Lung (tissue), 12 donors: Measurements from ENCODE around the gene DNER. TPM values are rescaled to one million over a fixed set of nuclear protein-coding genes. Genes with fewer than 3 reads are reported as not detected.
A peak's percentile ranks its signal among the peaks of the same experiment; 100 is the strongest.

Source experiments
- ATAC-seq: fragments of 200-7000 bp; cut with Tn5 transposase; one replicate; pipeline ENCODE4 v1.9.1; 2020; ENCODE audit warnings: moderate number of reproducible peaks; ENCODE audit not compliant: insufficient read depth, low FRiP score
- DNase-seq, 3 donors: peaks; one replicate each; pipeline ENCODE4 v3.0.0-alpha.2; 2013 to 2017
- H3K27ac ChIP-seq, 2 donors: one replicate each; pipeline ENCODE4 v1.5.1; 2013; ENCODE audit warnings: mild to moderate bottlenecking in 2 of 2, moderate library complexity in 2 of 2, control low read depth in 1 of 2, inconsistent platforms in 1 of 2, low read depth in 1 of 2, low read length in 1 of 2
- H3K27me3 ChIP-seq, 3 donors: one replicate each; pipeline ENCODE4 v1.5.1; 2013; ENCODE audit warnings: low read length in 2 of 3; ENCODE audit not compliant: control insufficient read depth in 3 of 3, insufficient read depth in 3 of 3
- H3K36me3 ChIP-seq, 4 donors: one replicate each; pipeline ENCODE4 v1.5.1; 2013; ENCODE audit warnings: low read length in 4 of 4, mild to moderate bottlenecking in 1 of 4, moderate library complexity in 1 of 4; ENCODE audit not compliant: control insufficient read depth in 4 of 4, insufficient read depth in 4 of 4
- H3K4me1 ChIP-seq, 5 donors: one replicate each; pipeline ENCODE4 v1.5.1; 2013; ENCODE audit warnings: low read length in 5 of 5, mild to moderate bottlenecking in 2 of 5, moderate library complexity in 1 of 5; ENCODE audit not compliant: control insufficient read depth in 5 of 5, insufficient read depth in 5 of 5
- H3K4me3 ChIP-seq: one replicate; pipeline ENCODE4 v1.5.1; 2013; ENCODE audit warnings: mild to moderate bottlenecking, control low read depth, moderate library complexity
- H3K9ac ChIP-seq, 2 donors: one replicate each; pipeline ENCODE4 v1.5.1; 2013; ENCODE audit warnings: low read length in 2 of 2, control low read depth in 1 of 2; ENCODE audit not compliant: insufficient read depth in 1 of 2
- H3K9me3 ChIP-seq, 4 donors: one replicate each; pipeline ENCODE4 v1.5.1; 2013; ENCODE audit warnings: low read length in 3 of 4, mild to moderate bottlenecking in 1 of 4, moderate library complexity in 1 of 4; ENCODE audit not compliant: control insufficient read depth in 4 of 4, insufficient read depth in 3 of 4
- CTCF ChIP-seq: IDR thresholded peaks from 2 replicates; pipeline ENCODE4 v1.5.1; 2012; ENCODE audit warnings: mild to moderate bottlenecking; ENCODE audit errors: control extremely low read depth, extremely low read depth
- WGBS, 2 donors: extraction: QIAGEN DNeasy Blood & Tissue Kit; methylation state at CpG; one replicate each; pipeline ENCODE4 v1.1.7; 2013; 5-methylcytosine and 5-hydroxymethylcytosine counted together
- polyA plus RNA-seq, 2 donors: library from polyadenylated mRNA; stranded (reverse); fragments of 200-250 nt; gene quantifications; one replicate each; pipeline ENCODE4 v1.2.1, GENCODE V29; 2013
- total RNA-seq, 2 donors: library from RNA; depleted of rRNA in 1 of 2; stranded (reverse); fragments of >200 nt in 1 of 2; gene quantifications; one replicate each; pipeline ENCODE4 v1.2.1, GENCODE V29; 2014 to 2021
- donor health status: control.
- donor health status: control.
- donor health status: Bipolar disorder and iron deficiency.
- donor health status: healthy.
- donor health status: DM: yes; HTN: yes; CAD: no.

Gene DNER
- total and polyA plus RNA-seq, 4 donors: 0.63 to 5.8 (median 3.3) TPM

GRCh38 chr2:229434187-229434586, 280.2 kb downstream of the DNER start:
- H3K27ac ChIP-seq: no peak overlapping the region
- peaks cover 0 to 4% (median 0%) of the 10 kb centered on the region in 4 donors for H3K9me3 ChIP-seq
- H3K4me3 ChIP-seq: no peak overlapping the region
- ATAC-seq (no peak), DNase-seq (no peak)
- H3K4me1 ChIP-seq: no peaks in the 10 kb centered on the region
- TF ChIP-seq CTCF: no peak
- 69 to 91% methylated on average over 2 of the region's 2 CpGs for WGBS, 2 donors
- H3K36me3 ChIP-seq: no peaks in the 10 kb centered on the region
- H3K9ac ChIP-seq: no peak overlapping the region
- H3K27me3 ChIP-seq: no peaks in the 10 kb centered on the region

GRCh38 chr2:229433351-229433750, 281.0 kb downstream of the DNER start:
- no peak for ATAC-seq
- Histone ChIP-seq H3K27ac (no peak overlapping the region), H3K9ac (no peak overlapping the region), H3K4me1 (no peaks in the 10 kb centered on the region), H3K4me3 (no peak overlapping the region), H3K27me3 (no peaks in the 10 kb centered on the region), H3K9me3 (peaks cover 0 to 4% (median 0%) of the 10 kb centered on the region in 4 donors), H3K36me3 (no peaks in the 10 kb centered on the region)
- DNase-seq: no peak
- no peak for TF ChIP-seq CTCF
- 76 to 79% methylated on average over 5 of the region's 5 CpGs for WGBS, 2 donors

DNA sequence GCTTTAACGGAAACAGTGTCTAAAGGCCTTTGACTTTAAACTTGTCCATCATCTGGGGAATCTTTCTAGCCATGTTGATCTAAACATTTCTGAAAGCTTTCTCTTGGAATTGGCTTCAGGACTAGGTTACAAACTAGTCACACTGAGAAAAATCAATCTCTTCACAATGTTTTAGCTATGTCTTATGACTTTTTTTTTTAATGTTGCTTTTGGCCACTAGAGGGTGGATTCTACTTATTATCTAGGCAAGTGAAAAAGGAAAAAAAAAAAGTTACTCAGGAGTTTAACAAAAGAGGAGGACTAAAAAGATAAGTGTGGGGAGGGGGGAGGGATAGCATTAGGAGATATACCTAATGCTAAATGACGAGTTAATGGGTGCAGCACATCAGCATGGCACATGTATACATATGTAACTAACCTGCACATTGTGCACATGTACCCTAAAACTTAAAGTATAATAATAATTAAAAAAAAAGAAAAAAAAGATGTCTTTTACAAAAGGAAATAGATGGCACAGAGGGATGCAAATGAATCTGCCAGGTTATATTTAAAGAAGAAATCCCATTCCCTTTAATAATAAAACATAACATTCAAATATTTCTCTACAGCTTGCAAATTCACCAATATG, 282.9 kb downstream of the DNER start:
- Histone ChIP-seq H3K36me3 (no peaks in the 10 kb centered on the region), H3K27me3 (no peaks in the 10 kb centered on the region), H3K4me1 (peaks cover 0 to 3% (median 0%) of the 10 kb centered on the region in 5 donors), H3K9me3 (peaks cover 0 to 4% (median 0%) of the 10 kb centered on the region in 4 donors), H3K4me3 (no peak overlapping the region), H3K9ac (no peak overlapping the region), H3K27ac (no peak overlapping the region)
- 46 to 51% methylated on average over 2 of the region's 2 CpGs for WGBS, 2 donors
- TF ChIP-seq CTCF: peak; percentile 1
- ATAC-seq (no peak), DNase-seq (peak in 2 of 3 donors; percentile 82 to 85)

GRCh38 chr2:229429589-229429988, 284.8 kb downstream of the DNER start:
- WGBS, 2 donors: 72 to 78% methylated on average over 5 of the region's 5 CpGs
- peaks cover 0 to 8% (median 0%) of the 10 kb centered on the region in 5 donors for H3K4me1 ChIP-seq
- no peaks in the 10 kb centered on the region for H3K27me3 ChIP-seq
- DNase-seq: no peak
- TF ChIP-seq CTCF: no peak
- ATAC-seq: no peak
- no peak overlapping the region for H3K9ac ChIP-seq
- H3K9me3 ChIP-seq: no peaks in the 10 kb centered on the region
- H3K27ac ChIP-seq: no peak overlapping the region
- H3K4me3 ChIP-seq: no peak overlapping the region
- no peaks in the 10 kb centered on the region for H3K36me3 ChIP-seq
